C4-2B (cell line): ENCODE data around the gene CSGALNACT2.

Source experiments
- ZFX ChIP-seq: fragments of 450-650 bp; IDR thresholded peaks from 2 replicates; pipeline ENCODE4 v1.6.1; 2017
- TF ChIP-seq, protein P1 (sequence below): fragments of 450-650 bp; conservative IDR thresholded peaks from 2 replicates; pipeline ENCODE4 v1.5.1; 2017; ENCODE audit warnings: mild to moderate bottlenecking

DNA sequence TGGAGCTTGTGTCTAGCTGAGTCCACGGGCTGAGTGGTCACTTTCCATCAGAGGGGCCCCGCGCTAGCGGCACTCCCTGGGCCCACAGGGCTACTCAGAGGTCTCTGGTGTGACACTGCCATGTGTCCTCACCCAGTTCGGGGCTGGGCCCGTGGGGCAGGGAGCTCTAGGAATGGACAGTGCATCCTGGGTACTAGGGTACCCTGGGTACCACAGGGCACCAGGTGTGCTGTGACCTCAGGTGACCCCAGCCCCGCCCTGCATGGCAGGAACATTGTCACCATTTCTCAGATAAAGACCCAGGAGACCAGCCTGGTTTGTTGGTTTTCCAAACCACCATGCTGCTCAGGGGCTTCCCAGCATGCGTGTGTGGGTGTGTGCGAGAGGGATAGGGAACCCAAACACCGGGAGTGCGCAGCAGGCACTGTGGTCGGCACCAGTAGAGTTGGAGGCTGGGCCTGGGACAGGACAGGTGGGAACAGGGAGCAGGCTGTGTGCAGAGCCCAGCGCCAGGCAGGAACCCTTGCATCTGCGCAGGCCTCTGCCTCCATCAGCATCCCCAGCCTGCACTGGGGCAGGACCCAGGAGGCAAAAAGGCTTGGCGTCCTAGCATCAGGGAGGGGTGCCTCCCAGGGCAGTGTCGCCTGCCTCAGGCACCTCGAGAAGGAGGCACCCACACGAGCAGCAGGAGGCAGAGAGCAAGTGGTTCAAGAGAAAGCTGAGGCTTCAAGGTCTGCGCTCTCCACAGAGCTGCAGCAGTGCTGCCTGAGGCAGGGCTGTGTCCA is 19.4 kb upstream of the CSGALNACT2 start:
- TF ChIP-seq, protein P1, sequence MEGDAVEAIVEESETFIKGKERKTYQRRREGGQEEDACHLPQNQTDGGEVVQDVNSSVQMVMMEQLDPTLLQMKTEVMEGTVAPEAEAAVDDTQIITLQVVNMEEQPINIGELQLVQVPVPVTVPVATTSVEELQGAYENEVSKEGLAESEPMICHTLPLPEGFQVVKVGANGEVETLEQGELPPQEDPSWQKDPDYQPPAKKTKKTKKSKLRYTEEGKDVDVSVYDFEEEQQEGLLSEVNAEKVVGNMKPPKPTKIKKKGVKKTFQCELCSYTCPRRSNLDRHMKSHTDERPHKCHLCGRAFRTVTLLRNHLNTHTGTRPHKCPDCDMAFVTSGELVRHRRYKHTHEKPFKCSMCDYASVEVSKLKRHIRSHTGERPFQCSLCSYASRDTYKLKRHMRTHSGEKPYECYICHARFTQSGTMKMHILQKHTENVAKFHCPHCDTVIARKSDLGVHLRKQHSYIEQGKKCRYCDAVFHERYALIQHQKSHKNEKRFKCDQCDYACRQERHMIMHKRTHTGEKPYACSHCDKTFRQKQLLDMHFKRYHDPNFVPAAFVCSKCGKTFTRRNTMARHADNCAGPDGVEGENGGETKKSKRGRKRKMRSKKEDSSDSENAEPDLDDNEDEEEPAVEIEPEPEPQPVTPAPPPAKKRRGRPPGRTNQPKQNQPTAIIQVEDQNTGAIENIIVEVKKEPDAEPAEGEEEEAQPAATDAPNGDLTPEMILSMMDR = no peak
- TF ChIP-seq ZFX = no peak
